ENCODE results near the gene CRIP1. TPM values are rescaled to one million over a fixed set of nuclear protein-coding genes. Genes with fewer than 3 reads are reported as not detected.

CRIP1 gene
- total RNA-seq, 4 donors from 2014 or later = 33.8 to 239 (median 37.8) TPM

- TF ChIP-seq POLR2A (IDR thresholded peaks at IDR 0.05) (no peak), CTCF (IDR thresholded peaks at IDR 0.05) (peak in 3 of 6 experiments; percentile 27 to 45 (median 40))
- no peaks in the 10 kb centered on the region for H3K9me3 ChIP-seq
- H3K27ac ChIP-seq = peak overlapping the region in 1 of 4 donors; percentile 58
- no peak overlapping the region for H3K4me3 ChIP-seq
- DNase-seq = peak in 2 of 3 donors; percentile 76 to 79
- H3K36me3 ChIP-seq = no peaks in the 10 kb centered on the region
- H3K4me1 ChIP-seq = peaks cover 0 to 40% (median 18%) of the 10 kb centered on the region in 4 donors
- peaks cover 0 to 6% of the 10 kb centered on the region in 2 donors for H3K27me3 ChIP-seq
Observed at GRCh38 chr14:105532735-105533141, 46.1 kb downstream of the CRIP1 start.

- Histone ChIP-seq H3K4me3 (no peak overlapping the region), H3K27me3 (peaks cover 0 to 6% of the 10 kb centered on the region in 2 donors), H3K4me1 (peaks cover 0 to 39% (median 13%) of the 10 kb centered on the region in 4 donors), H3K9me3 (no peaks in the 10 kb centered on the region), H3K27ac (no peak overlapping the region), H3K36me3 (no peaks in the 10 kb centered on the region)
- TF ChIP-seq POLR2A (IDR thresholded peaks at IDR 0.05) (no peak), CTCF (IDR thresholded peaks at IDR 0.05) (no peak)
- DNase-seq = no peak
Observed at GRCh38 chr14:105533391-105533790, 46.7 kb downstream of the CRIP1 start.

GRCh38 chr14:105533811-105534498 is 47.3 kb downstream of the CRIP1 start:
- Histone ChIP-seq H3K4me1 (peaks cover 0 to 33% (median 9%) of the 10 kb centered on the region in 4 donors), H3K36me3 (no peaks in the 10 kb centered on the region), H3K27me3 (peaks cover 0 to 6% of the 10 kb centered on the region in 2 donors), H3K27ac (no peak overlapping the region), H3K9me3 (no peaks in the 10 kb centered on the region), H3K4me3 (no peak overlapping the region)
- TF ChIP-seq CTCF (IDR thresholded peaks at IDR 0.05) = no peak
- TF ChIP-seq POLR2A (IDR thresholded peaks at IDR 0.05) = no peak
- no peak for DNase-seq

GRCh38 chr14:105534586-105534985 is 47.9 kb downstream of the CRIP1 start:
- H3K27me3 ChIP-seq = peaks cover 0 to 5% of the 10 kb centered on the region in 2 donors
- DNase-seq = no peak
- TF ChIP-seq POLR2A (IDR thresholded peaks at IDR 0.05) (no peak), CTCF (IDR thresholded peaks at IDR 0.05) (no peak)
- H3K4me1 ChIP-seq = peaks cover 0 to 27% (median 3%) of the 10 kb centered on the region in 4 donors
- H3K4me3 ChIP-seq = no peak overlapping the region
- no peaks in the 10 kb centered on the region for H3K36me3 ChIP-seq
- H3K27ac ChIP-seq = no peak overlapping the region
- H3K9me3 ChIP-seq = no peaks in the 10 kb centered on the region

- Histone ChIP-seq H3K27ac (no peak overlapping the region), H3K4me3 (no peak overlapping the region), H3K9me3 (no peaks in the 10 kb centered on the region), H3K27me3 (no peaks in the 10 kb centered on the region), H3K36me3 (no peaks in the 10 kb centered on the region), H3K4me1 (peaks cover 0 to 23% (median 0%) of the 10 kb centered on the region in 4 donors)
- DNase-seq = no peak
- TF ChIP-seq CTCF (IDR thresholded peaks at IDR 0.05) = no peak
- TF ChIP-seq POLR2A (IDR thresholded peaks at IDR 0.05) = no peak
Observed at GRCh38 chr14:105536051-105536450, 49.4 kb downstream of the CRIP1 start.
